RWPE2 (cell line): ENCODE data around the gene SSH2.

Experiments
- ATAC-seq: fragments of 200-7000 bp; cut with Tn5 transposase; 3 replicates; pipeline ENCODE4 v1.9.1; 2021; ENCODE audit warnings: low read depth
- DNase-seq: peaks from one replicate; pipeline ENCODE4 v3.0.0-alpha.2; 2020; ENCODE audit warnings: low spot score
- H3K27ac ChIP-seq: fragments of 450-650 bp; 2 replicates; pipeline ENCODE4 v1.5.1; 2017; ENCODE audit warnings: mild to moderate bottlenecking; ENCODE audit not compliant: poor library complexity, severe bottlenecking
- H3K27me3 ChIP-seq: fragments of 250-450 bp; sonication (Bioruptor Pico); 2 replicates; pipeline ENCODE4 v1.5.1; 2021; ENCODE audit warnings: mild to moderate bottlenecking, moderate library complexity; ENCODE audit not compliant: insufficient read depth, poor library complexity, severe bottlenecking
- H3K36me3 ChIP-seq: fragments of 250-450 bp; sonication (Bioruptor Pico); 2 replicates; pipeline ENCODE4 v1.5.1; 2020; ENCODE audit warnings: low read depth, mild to moderate bottlenecking, moderate library complexity
- H3K4me1 ChIP-seq: fragments of 250-450 bp; sonication (Bioruptor Pico); 2 replicates; pipeline ENCODE4 v1.5.1; 2021; ENCODE audit warnings: mild to moderate bottlenecking, moderate library complexity; ENCODE audit not compliant: insufficient read depth, poor library complexity, severe bottlenecking
- H3K4me3 ChIP-seq: fragments of 250-450 bp; sonication (Bioruptor Pico); 2 replicates; pipeline ENCODE4 v1.5.1; 2021; ENCODE audit warnings: mild to moderate bottlenecking, moderate library complexity; ENCODE audit not compliant: severe bottlenecking
- H3K9me3 ChIP-seq: fragments of 250-450 bp; sonication (Bioruptor Pico); 2 replicates; pipeline ENCODE4 v1.5.1; 2021; ENCODE audit warnings: mild to moderate bottlenecking, moderate library complexity; ENCODE audit not compliant: severe bottlenecking
- TF ChIP-seq, protein P1 (sequence below): fragments of 450-650 bp; IDR thresholded peaks from one replicate; pipeline ENCODE4 v1.5.1; 2017; ENCODE audit warnings: mild to moderate bottlenecking, moderate library complexity; ENCODE audit not compliant: poor library complexity, severe bottlenecking

Gene SSH2

DNA sequence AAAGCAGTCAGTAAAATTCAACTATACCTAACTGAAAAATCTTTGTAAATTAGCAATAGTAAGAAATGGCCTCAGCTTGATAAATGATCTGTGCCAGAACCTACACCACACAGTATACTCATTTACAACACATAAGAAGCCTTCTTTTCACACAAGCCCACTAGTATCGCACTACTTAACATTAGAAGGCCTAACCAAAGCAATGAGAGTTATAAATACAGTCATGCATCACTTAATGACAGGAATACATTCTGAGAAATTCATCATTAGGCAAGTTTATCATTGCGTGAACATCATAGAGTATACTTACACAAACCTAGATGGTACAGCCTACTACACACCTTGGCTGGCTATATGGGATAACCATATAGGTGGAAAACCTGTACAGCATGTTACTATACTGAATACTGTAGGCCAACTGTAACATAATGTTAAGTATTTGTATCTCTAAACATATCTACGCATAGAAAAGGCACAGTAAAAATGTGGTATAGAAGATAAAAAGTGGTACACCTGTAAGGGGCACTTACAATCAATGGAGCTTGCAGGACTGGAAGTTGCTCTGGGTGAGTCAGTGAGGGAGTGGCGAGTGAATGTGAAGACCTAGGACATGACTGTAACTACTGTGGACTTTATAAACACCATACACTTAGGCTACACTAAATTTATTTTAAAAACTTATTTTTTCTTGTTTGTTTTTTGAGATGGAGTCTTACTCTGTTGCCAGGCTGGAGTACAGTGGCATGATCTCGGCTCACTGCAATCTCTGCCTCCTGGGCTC lies 180.8 kb downstream of the SSH2 start:
- Histone ChIP-seq H3K27me3 (no peaks in the 10 kb centered on the region), H3K9me3 (no peaks in the 10 kb centered on the region), H3K27ac (no peak overlapping the region), H3K4me3 (no peak overlapping the region), H3K4me1 (peaks cover 30% of the 10 kb centered on the region), H3K36me3 (peaks cover 11% of the 10 kb centered on the region)
- TF ChIP-seq, protein P1, sequence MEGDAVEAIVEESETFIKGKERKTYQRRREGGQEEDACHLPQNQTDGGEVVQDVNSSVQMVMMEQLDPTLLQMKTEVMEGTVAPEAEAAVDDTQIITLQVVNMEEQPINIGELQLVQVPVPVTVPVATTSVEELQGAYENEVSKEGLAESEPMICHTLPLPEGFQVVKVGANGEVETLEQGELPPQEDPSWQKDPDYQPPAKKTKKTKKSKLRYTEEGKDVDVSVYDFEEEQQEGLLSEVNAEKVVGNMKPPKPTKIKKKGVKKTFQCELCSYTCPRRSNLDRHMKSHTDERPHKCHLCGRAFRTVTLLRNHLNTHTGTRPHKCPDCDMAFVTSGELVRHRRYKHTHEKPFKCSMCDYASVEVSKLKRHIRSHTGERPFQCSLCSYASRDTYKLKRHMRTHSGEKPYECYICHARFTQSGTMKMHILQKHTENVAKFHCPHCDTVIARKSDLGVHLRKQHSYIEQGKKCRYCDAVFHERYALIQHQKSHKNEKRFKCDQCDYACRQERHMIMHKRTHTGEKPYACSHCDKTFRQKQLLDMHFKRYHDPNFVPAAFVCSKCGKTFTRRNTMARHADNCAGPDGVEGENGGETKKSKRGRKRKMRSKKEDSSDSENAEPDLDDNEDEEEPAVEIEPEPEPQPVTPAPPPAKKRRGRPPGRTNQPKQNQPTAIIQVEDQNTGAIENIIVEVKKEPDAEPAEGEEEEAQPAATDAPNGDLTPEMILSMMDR, result no peak
- DNase-seq (no peak), ATAC-seq (peak; percentile 57)

DNA sequence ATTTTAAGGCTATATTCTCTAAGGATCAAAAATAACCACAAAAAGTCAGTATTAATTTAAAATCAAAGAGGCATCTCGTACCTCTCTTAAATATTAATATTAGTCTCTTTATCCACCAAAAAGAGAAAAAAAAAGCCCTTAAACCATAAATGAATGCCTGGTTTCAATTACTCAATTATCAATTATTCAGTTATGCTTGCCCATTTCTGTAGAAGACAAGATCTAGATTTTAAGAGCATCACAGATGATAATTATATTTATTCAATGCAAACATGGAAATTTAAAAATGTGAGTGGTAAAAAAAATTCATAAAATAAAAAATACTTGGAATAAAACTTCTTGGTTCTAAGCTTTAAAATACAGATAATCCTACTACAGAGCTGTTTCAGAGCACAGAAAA lies 181.6 kb downstream of the SSH2 start:
- Histone ChIP-seq H3K4me1 (peaks cover 33% of the 10 kb centered on the region), H3K9me3 (no peaks in the 10 kb centered on the region), H3K27ac (no peak overlapping the region), H3K36me3 (peaks cover 11% of the 10 kb centered on the region), H3K4me3 (no peak overlapping the region), H3K27me3 (no peaks in the 10 kb centered on the region)
- DNase-seq (no peak), ATAC-seq (no peak)
- TF ChIP-seq, protein P1, result no peak

DNA sequence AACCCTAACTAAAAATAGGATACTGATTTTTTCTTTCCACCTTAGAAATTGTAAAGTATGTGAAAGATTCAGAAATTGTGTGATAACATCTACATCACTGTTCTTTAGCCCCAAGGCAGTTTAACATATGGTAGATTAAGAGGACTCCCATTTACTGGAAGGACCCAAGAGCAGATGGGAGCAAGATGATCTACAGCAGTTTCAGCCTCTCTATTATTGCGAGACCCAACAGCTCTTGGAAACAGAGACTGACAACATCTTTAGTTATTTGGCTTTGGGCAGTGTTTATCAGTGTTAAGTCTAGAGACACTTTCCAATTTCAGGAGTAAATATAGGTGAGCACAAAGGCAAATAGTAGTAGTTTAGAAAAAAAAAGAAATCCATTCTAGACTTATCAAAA lies 182.4 kb downstream of the SSH2 start:
- Histone ChIP-seq H3K36me3 (peaks cover 8% of the 10 kb centered on the region), H3K4me1 (peaks cover 33% of the 10 kb centered on the region), H3K4me3 (no peak overlapping the region), H3K9me3 (no peaks in the 10 kb centered on the region), H3K27me3 (no peaks in the 10 kb centered on the region), H3K27ac (no peak overlapping the region)
- ATAC-seq (no peak), DNase-seq (no peak)
- TF ChIP-seq, protein P1, result no peak

DNA sequence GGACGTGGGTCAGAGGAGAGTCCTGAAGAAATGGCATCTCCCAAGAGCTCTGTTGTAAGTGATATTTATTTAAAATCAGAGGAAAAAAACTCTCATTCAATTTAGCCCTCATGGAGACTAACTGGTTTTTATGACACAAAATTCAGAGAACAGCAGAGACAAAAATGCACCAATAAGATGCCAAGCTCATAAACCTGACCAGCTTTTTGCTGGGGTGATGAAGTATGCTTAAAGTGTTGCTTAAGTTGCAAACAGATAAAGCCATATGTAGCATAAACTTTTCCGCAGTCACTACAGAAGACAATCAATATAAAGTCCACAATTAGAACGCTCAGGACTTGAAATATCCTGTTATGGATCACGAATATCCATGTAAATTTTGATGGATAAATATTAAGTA lies 183.4 kb downstream of the SSH2 start:
- DNase-seq, result no peak
- ATAC-seq, result no peak
- TF ChIP-seq, protein P1, result no peak
- H3K9me3 ChIP-seq, result no peaks in the 10 kb centered on the region
- H3K36me3 ChIP-seq, result peaks cover 2% of the 10 kb centered on the region
- H3K27me3 ChIP-seq, result no peaks in the 10 kb centered on the region
- peaks cover 33% of the 10 kb centered on the region for H3K4me1 ChIP-seq
- H3K27ac ChIP-seq, result no peak overlapping the region
- no peak overlapping the region for H3K4me3 ChIP-seq

DNA sequence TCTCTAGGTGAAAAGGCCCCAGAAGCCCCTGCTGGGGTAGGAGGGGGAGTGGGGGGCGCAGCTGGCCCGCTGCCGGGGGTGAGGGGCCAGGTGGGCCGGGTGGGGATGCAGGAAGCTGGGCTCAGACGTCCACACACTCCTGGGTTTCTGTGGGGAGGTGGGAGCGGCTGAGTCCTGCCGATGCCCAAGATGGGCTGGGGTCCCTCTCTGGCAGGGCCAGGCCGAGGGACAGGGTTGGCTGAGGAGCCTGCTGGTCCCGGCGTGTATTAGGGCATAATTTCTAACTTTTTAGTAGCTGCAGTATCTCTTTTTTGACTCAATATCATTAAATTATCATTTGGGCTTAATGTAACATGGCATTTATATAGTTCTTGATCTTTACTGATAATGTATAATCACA lies 185.9 kb downstream of the SSH2 start:
- H3K4me1 ChIP-seq, result peaks cover 23% of the 10 kb centered on the region
- DNase-seq (no peak), ATAC-seq (no peak)
- H3K4me3 ChIP-seq, result no peak overlapping the region
- TF ChIP-seq, protein P1, result no peak
- no peaks in the 10 kb centered on the region for H3K27me3 ChIP-seq
- H3K36me3 ChIP-seq, result no peaks in the 10 kb centered on the region
- H3K27ac ChIP-seq, result peak overlapping the region; percentile 36
- H3K9me3 ChIP-seq, result no peaks in the 10 kb centered on the region
